Measurements from ENCODE around the gene KLHL33. TPM values are rescaled to one million over a fixed set of nuclear protein-coding genes. Genes with fewer than 3 reads are reported as not detected.

The KLHL33 gene
- polyA plus RNA-seq, 2 of the 4 experiments (the other 2 are of a cell fraction): not detected

DNA sequence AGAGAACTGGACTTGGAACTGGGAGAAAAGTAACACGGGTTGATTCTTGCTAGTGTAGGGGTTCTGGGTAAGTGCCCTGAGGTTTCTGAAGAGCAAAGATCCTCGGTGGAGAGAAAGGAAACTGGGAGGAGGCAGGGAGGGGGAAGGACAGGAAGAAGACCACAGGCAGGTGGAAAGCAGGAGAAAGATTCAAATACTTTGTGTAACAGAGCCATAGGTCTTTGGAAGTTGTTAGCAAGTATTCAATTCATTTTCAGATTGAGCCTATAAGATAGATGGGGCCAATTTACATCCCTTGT, 34.6 kb upstream of the KLHL33 start:
- Histone ChIP-seq H3K9me3 (no peaks in the 10 kb centered on the region), H3K4me1 (peaks cover 27% of the 10 kb centered on the region), H3K4me2 (peak overlapping the region; percentile 83), H3K27ac (peak overlapping the region; percentile 80 to 95), H3K4me3 (peak overlapping the region; percentile 72)
- TF ChIP-seq EHF (CRISPR knock-in tag; IDR thresholded peaks at IDR 0.05) (no peak), ZC3H11A (IDR thresholded peaks at IDR 0.05) (no peak), CHD2 (IDR thresholded peaks at IDR 0.05; ENCODE audit: low read length, partially characterized antibody) (no peak), PHF8 (IDR thresholded peaks at IDR 0.05; ENCODE audit: borderline replicate concordance, low read depth) (no peak), HDAC2 (IDR thresholded peaks at IDR 0.05) (no peak), BHLHE40 (IDR thresholded peaks at IDR 0.05; ENCODE audit: low read depth, low read length) (no peak), NR3C1 (IDR thresholded peaks at IDR 0.05) (no peak), HEYL (CRISPR knock-in tag; IDR thresholded peaks at IDR 0.05) (no peak), EHMT2 (IDR thresholded peaks at IDR 0.05; ENCODE audit: low read depth) (no peak), MYC (IDR thresholded peaks at IDR 0.05; ENCODE audit: borderline replicate concordance, low read length) (no peak), CBX8 (IDR thresholded peaks at IDR 0.05) (no peak), TP53 (CRISPR knock-in tag; IDR thresholded peaks at IDR 0.05) (no peak), RNF2 (IDR thresholded peaks at IDR 0.05; ENCODE audit: borderline replicate concordance, low read depth) (no peak)
- TF ChIP-seq, protein P1, sequence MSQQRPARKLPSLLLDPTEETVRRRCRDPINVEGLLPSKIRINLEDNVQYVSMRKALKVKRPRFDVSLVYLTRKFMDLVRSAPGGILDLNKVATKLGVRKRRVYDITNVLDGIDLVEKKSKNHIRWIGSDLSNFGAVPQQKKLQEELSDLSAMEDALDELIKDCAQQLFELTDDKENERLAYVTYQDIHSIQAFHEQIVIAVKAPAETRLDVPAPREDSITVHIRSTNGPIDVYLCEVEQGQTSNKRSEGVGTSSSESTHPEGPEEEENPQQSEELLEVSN (IDR thresholded peaks at IDR 0.05; ENCODE audit: borderline replicate concordance, low read depth): no peak
- CTCF ChIA-PET: no interaction called here
- 2% methylated on average over 2 of the region's 2 CpGs for WGBS (ENCODE audit: missing lambda C conversion rate)
- DNase-seq (ENCODE audit: low read depth in 1 of 2, low spot score in 1 of 2) (peak in 1 of 2 experiments; percentile 38), ATAC-seq (peak in 1 of 2 experiments; percentile 2; a peak in 2 of 6 replicates), FAIRE-seq (no peak)
- POLR2A ChIA-PET: interaction anchor here (1.0 to 2.4 kb wide), 7 partner anchors 8 to 214 kb away, joined by 3 to 38 read pairs (median 8); partner anchors contain the start of genes APEX1, OSGEP, PARP2 and PIP4P1

DNA sequence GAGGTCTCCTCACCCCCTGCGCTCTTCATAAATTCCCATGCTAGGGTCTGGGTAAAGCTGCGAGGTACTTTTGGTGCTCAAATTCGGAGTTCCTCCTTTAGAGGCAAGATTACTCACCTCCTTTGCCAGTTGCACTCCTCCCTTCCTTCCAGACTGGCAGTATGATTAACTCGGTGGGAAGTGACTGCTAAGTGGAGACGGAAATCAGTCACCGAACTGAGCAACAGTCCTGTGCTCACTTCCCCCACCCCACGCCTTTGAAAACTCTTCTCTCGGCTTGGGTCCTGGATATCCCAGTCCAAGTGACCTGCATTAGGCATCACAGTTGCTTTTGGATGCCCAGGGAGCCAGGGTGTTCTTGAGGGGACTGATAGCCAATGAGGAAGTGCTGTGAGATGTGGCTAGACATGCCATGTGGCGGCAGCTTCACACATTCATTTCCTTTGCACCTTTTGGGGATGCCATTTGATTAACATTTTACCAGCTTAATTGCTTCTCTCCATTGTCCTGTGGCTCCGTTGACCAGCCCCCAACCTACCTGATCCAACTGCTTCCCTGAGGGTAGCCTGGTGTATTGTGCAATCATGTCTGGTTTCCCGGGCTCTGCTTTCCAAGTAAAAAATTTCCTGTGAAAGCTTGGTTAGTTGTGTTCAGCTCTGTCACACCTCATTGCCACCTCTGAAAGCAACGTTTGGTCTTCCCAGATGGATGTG, 34.1 kb upstream of the KLHL33 start:
- TF ChIP-seq, protein P1 (IDR thresholded peaks at IDR 0.05; ENCODE audit: borderline replicate concordance, low read depth): peak; percentile 52; the same call in 1 of the 2 replicates
- peak; percentile 72; the same call in 1 of the 2 replicates for TF ChIP-seq MAX (IDR thresholded peaks at IDR 0.05)
- peak; percentile 97 to 99 for TF ChIP-seq CEBPB (IDR thresholded peaks at IDR 0.05)
- no peak for TF ChIP-seq EP300 (IDR thresholded peaks at IDR 0.05)
- H3K4me1 ChIP-seq: peaks cover 27% of the 10 kb centered on the region
- no peaks in the 10 kb centered on the region for H3K9me3 ChIP-seq
- DNase-seq (ENCODE audit: low read depth in 1 of 2, low spot score in 1 of 2) (peak; percentile 69 to 71), ATAC-seq (peak; percentile 80), FAIRE-seq (no peak)
- H3K27ac ChIP-seq: peak overlapping the region; percentile 80 to 95
- ChIA-PET POLR2A (interaction anchor here (0.7 to 2.4 kb wide), 16 partner anchors 9 to 214 kb away, joined by 3 to 38 read pairs (median 4); partner anchors contain the start of genes APEX1, OSGEP, PARP2 and PIP4P1), CTCF (interaction anchor here (0.6 to 1.2 kb wide), 6 partner anchors 9 to 140 kb away, joined by 3 to 6 read pairs (median 4); no protein-coding TSS in a partner anchor)
- peak overlapping the region; percentile 83 for H3K4me2 ChIP-seq
- WGBS (ENCODE audit: missing lambda C conversion rate): 3% methylated on average over 12 of the region's 12 CpGs
- peak overlapping the region; percentile 72 for H3K4me3 ChIP-seq

GRCh38 chr14:20469242-20469889, 33.4 kb upstream of the KLHL33 start, which contains the start of gene PNP:
Gene PNP, plus strand, starts transcription at chr14:20469406. Its CDS starts 119 bp downstream, at chr14:20469525.
- POLR2A ChIA-PET: interaction anchor here (0.7 to 2.4 kb wide), 15 partner anchors 8 to 215 kb away, joined by 3 to 38 read pairs (median 4); partner anchors contain the start of genes APEX1, OSGEP, PARP2 and PIP4P1
- WGBS (ENCODE audit: missing lambda C conversion rate): 2% methylated on average over 39 of the region's 40 CpGs
- Histone ChIP-seq H3K4me3 (peak within 1 kb of the TSS; percentile 72), H3K4me1 (peaks cover 27% of the 10 kb centered on the region), H3K9me3 (no peaks in the 10 kb centered on the region), H3K4me2 (peak within 1 kb of the TSS; percentile 83), H3K27ac (peak within 1 kb of the TSS; percentile 80 to 95)
- DNase-seq (ENCODE audit: low read depth in 1 of 2, low spot score in 1 of 2) (peak; percentile 92 to 99), FAIRE-seq (no peak), ATAC-seq (peak; percentile 94 to 98)
- CTCF ChIA-PET: interaction anchor here (0.6 to 1.2 kb wide), 6 partner anchors 9 to 140 kb away, joined by 3 to 6 read pairs (median 4); no protein-coding TSS in a partner anchor
- TF ChIP-seq, protein P2, sequence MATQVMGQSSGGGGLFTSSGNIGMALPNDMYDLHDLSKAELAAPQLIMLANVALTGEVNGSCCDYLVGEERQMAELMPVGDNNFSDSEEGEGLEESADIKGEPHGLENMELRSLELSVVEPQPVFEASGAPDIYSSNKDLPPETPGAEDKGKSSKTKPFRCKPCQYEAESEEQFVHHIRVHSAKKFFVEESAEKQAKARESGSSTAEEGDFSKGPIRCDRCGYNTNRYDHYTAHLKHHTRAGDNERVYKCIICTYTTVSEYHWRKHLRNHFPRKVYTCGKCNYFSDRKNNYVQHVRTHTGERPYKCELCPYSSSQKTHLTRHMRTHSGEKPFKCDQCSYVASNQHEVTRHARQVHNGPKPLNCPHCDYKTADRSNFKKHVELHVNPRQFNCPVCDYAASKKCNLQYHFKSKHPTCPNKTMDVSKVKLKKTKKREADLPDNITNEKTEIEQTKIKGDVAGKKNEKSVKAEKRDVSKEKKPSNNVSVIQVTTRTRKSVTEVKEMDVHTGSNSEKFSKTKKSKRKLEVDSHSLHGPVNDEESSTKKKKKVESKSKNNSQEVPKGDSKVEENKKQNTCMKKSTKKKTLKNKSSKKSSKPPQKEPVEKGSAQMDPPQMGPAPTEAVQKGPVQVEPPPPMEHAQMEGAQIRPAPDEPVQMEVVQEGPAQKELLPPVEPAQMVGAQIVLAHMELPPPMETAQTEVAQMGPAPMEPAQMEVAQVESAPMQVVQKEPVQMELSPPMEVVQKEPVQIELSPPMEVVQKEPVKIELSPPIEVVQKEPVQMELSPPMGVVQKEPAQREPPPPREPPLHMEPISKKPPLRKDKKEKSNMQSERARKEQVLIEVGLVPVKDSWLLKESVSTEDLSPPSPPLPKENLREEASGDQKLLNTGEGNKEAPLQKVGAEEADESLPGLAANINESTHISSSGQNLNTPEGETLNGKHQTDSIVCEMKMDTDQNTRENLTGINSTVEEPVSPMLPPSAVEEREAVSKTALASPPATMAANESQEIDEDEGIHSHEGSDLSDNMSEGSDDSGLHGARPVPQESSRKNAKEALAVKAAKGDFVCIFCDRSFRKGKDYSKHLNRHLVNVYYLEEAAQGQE (IDR thresholded peaks at IDR 0.05): peak; percentile 33; the same call in 1 of the 2 replicates
- TF ChIP-seq CHD4 (IDR thresholded peaks at IDR 0.05; ENCODE audit: borderline replicate concordance) (no peak), MAX (IDR thresholded peaks at IDR 0.05) (peak; percentile 66; the same call in 1 of the 2 replicates), BCL3 (IDR thresholded peaks at IDR 0.05) (peak; percentile 94), POLR2A (IDR thresholded peaks at IDR 0.05; ENCODE audit: low read length) (peak; percentile 100), GATA3 (IDR thresholded peaks at IDR 0.05; ENCODE audit: borderline replicate concordance) (0 out of 2 replicates have a peak, but pooled peaks have one; percentile 20)
- TF ChIP-seq, protein P1 (IDR thresholded peaks at IDR 0.05; ENCODE audit: borderline replicate concordance, low read depth): peak; percentile 42; the same call in 1 of the 2 replicates
